Endothelial cell of umbilical vein (primary cell): Measurements from ENCODE around the gene CA6. TPM values are rescaled to one million over a fixed set of nuclear protein-coding genes. Genes with fewer than 3 reads are reported as not detected.

Source experiments
- BruUV-seq: library from RNA; stranded (reverse); fragments of 400-500 nt; replicated peaks from 2 replicates; lab custom pipeline; 2021; lab: Mats Ljungman, UMichigan
- CTCF ChIA-PET: fragments of 300-600, 350-600 bp; sonication (Branson Sonifier 250); formaldehyde crosslinking; loops from one replicate; lab custom pipeline; 2021; ENCODE audit warnings: antibody characterized with exemption, inconsistent platforms; lab: Charles Lee
- POLR2A ChIA-PET: fragments of 300-600, 350-600 bp; sonication (Branson Sonifier 250); formaldehyde crosslinking; loops from one replicate; lab custom pipeline; 2021; ENCODE audit warnings: antibody characterized with exemption, inconsistent platforms; lab: Charles Lee
- DNase-seq: peaks from one replicate; pipeline ENCODE4 v3.0.0-alpha.2; 2011; ENCODE audit warnings: low read depth, low spot score
- FAIRE-seq: peaks from 2 replicates; lab custom pipeline; 2011; peaks lifted over from hg19 to GRCh38; lab: Jason Lieb, UNC
- H2AFZ ChIP-seq: 2 replicates; pipeline ENCODE4 v1.6.0; 2012; ENCODE audit warnings: low read depth, low read length, control low read depth, inconsistent platforms
- H3K27ac ChIP-seq: 2 replicates; pipeline ENCODE4 v1.5.1; 2011; ENCODE audit warnings: low read depth, mild to moderate bottlenecking, control low read depth, low read length, moderate library complexity; ENCODE audit not compliant: insufficient read depth
- H3K27me3 ChIP-seq, 2 experiments: 2 replicates each; pipeline versions ENCODE4 v1.6.0 to v1.6.1; 2011; ENCODE audit warnings: low read length in 2 of 2, mixed read lengths in 1 of 2; ENCODE audit not compliant: control insufficient read depth in 2 of 2, insufficient read depth in 2 of 2
- H3K36me3 ChIP-seq, 2 experiments: 2 replicates in 1 of 2; 3 replicates in 1 of 2; pipeline ENCODE4 v1.5.1; 2011; ENCODE audit warnings: low read length in 2 of 2, mild to moderate bottlenecking in 1 of 2, moderate library complexity in 1 of 2; ENCODE audit not compliant: control insufficient read depth in 2 of 2, insufficient read depth in 2 of 2; ENCODE audit errors: extremely low read depth in 1 of 2
- H3K4me1 ChIP-seq: 3 replicates; pipeline ENCODE4 v1.5.1; 2011; ENCODE audit warnings: mild to moderate bottlenecking, low read length; ENCODE audit not compliant: control insufficient read depth, insufficient read depth; ENCODE audit errors: extremely low read depth
- H3K4me2 ChIP-seq: 2 replicates; pipeline ENCODE4 v1.6.1; 2011; ENCODE audit warnings: low read length, control low read depth, mixed read lengths; ENCODE audit not compliant: insufficient read depth
- H3K4me3 ChIP-seq, 3 experiments: fragments of 200-600 bp in 1 of 3; sonication (generic), shearing (Covaris generic) in 1 of 3; replicated peaks in 1 of 3; 2 replicates each; pipeline ENCODE4 v1.5.1; 2011 to 2016; ENCODE audit warnings: control low read depth in 3 of 3, low read length in 3 of 3, mild to moderate bottlenecking in 2 of 3, inconsistent platforms in 1 of 3, low read depth in 1 of 3, moderate library complexity in 1 of 3; ENCODE audit not compliant: insufficient read depth in 1 of 3
- H3K79me2 ChIP-seq: 2 replicates; pipeline ENCODE4 v1.6.0; 2012; ENCODE audit warnings: low read length, inconsistent platforms; ENCODE audit not compliant: control insufficient read depth, insufficient read depth
- H3K9ac ChIP-seq: replicated peaks from 2 replicates; pipeline ENCODE3; 2011; ENCODE audit warnings: low read length, control low read depth; ENCODE audit not compliant: insufficient read depth; ENCODE audit errors: extremely low read depth
- H3K9me1 ChIP-seq: replicated peaks from 3 replicates; pipeline ENCODE4 v1.6.0; 2011; ENCODE audit warnings: mild to moderate bottlenecking, low read length; ENCODE audit not compliant: control insufficient read depth, insufficient read depth; ENCODE audit errors: extremely low read depth
- H3K9me3 ChIP-seq: replicated peaks from 2 replicates; pipeline ENCODE4 v1.5.1; 2012; ENCODE audit warnings: low read length, inconsistent platforms; ENCODE audit not compliant: control insufficient read depth, insufficient read depth
- H4K20me1 ChIP-seq: replicated peaks from 2 replicates; pipeline ENCODE3; 2011; ENCODE audit warnings: mild to moderate bottlenecking, low read length; ENCODE audit not compliant: control insufficient read depth, insufficient read depth; ENCODE audit errors: extremely low read depth
- EZH2 ChIP-seq: IDR thresholded peaks from 2 replicates; pipeline ENCODE4 v1.6.1; 2012; ENCODE audit warnings: borderline replicate concordance, low read depth, mild to moderate bottlenecking, moderate library complexity, low read length, inconsistent platforms; ENCODE audit not compliant: severe bottlenecking
- FOS ChIP-seq: IDR thresholded peaks from 2 replicates; pipeline ENCODE4 v1.6.1; 2011; ENCODE audit warnings: mild to moderate bottlenecking, low read length, moderate library complexity, borderline replicate concordance; ENCODE audit not compliant: insufficient read depth
- GATA2 ChIP-seq: IDR thresholded peaks from 2 replicates; pipeline ENCODE4 v1.7.0; 2011; ENCODE audit warnings: low read depth, mild to moderate bottlenecking, moderate library complexity, mixed read lengths, low read length; ENCODE audit not compliant: insufficient read length, insufficient read depth
- JUN ChIP-seq: IDR thresholded peaks from 2 replicates; pipeline ENCODE4 v1.6.1; 2011; ENCODE audit warnings: borderline replicate concordance, low read depth; ENCODE audit not compliant: insufficient read length, insufficient read depth
- MYC ChIP-seq: IDR thresholded peaks from one replicate; pipeline ENCODE4 v1.6.1; 2011; ENCODE audit warnings: mild to moderate bottlenecking, low read depth, low read length
- POLR2AphosphoS5 ChIP-seq: IDR thresholded peaks from 2 replicates; pipeline ENCODE4 v1.6.1; 2012; ENCODE audit warnings: low read depth, mild to moderate bottlenecking, control low read depth, low read length, moderate library complexity; ENCODE audit not compliant: insufficient read depth
- dilution Hi-C: fragments of 300-500 bp; cut with MboI; formaldehyde crosslinking; loops from one replicate; pipeline ENCODE4 v1.15.0; 2019; ENCODE audit warnings: low sequenced_read_pairs; ENCODE audit not compliant: extremely low pct_ligation_motif_present
- intact Hi-C: fragments of 100-400 bp; cut with micrococcal nuclease; formaldehyde crosslinking; loops from one replicate; pipeline ENCODE4 v1.10.0; 2022
- polyA plus RNA-seq, 4 experiments: library from polyadenylated mRNA; depleted of rRNA in 3 of 4; stranded (reverse) in 3 of 4; unstranded in 1 of 4; fragments of >200 nt; gene quantifications; 2 replicates each; pipeline versions ENCODE4 v1.2.1 to v1.2.3, GENCODE V29; 2011 to 2012; ENCODE audit warnings: missing spikeins in 1 of 4
- total RNA-seq: library from RNA; stranded (reverse); gene quantifications from 2 replicates; pipeline ENCODE4 v1.2.3, GENCODE V29; 2021
- TF ChIP-seq, protein P1 (sequence below): IDR thresholded peaks from 2 replicates; pipeline ENCODE4 v1.6.1; 2011; ENCODE audit not compliant: insufficient read depth, insufficient read length
- TF ChIP-seq, protein P2 (sequence below), 2 donors: IDR thresholded peaks; 1 replicate in 1 of 2; 2 replicates in 1 of 2; pipeline ENCODE4 v1.5.1; 2011; ENCODE audit warnings: low read length in 2 of 2, mild to moderate bottlenecking in 2 of 2, moderate library complexity in 2 of 2, control low read depth in 1 of 2, inconsistent platforms in 1 of 2, low read depth in 1 of 2; ENCODE audit not compliant: insufficient read depth in 1 of 2; ENCODE audit errors: extremely low read depth in 1 of 2

Gene CA6
- total and polyA plus RNA-seq, 2 donors (not counting 3 experiments of a cell fraction or from before 2014, with no cell fraction given), result not detected

DNA sequence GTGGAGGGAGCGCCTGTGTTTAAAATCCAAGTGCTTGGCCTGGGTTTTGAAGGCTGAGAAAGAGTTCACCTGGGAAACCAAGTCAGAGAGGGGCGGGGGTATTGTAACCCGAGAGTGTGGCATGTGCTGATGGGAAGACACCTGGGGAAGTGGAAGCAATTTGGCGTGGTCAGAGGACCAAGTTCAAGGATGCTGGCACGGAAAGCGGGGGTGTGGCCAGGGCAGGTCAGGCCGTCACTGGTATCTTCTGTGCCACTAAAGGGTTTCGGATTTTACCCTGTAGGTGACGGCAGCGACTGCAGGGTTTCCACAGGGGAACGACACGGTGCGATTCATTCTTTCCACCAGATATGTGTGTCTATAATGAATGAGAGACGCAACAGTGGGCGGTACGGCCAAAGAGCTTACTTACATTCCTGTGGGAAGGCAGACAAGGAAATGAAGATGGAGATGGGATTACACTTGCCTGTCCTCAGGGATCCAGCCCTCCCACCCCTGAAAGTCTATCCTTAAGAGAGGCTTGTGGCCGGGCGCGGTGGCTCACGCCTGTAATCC is 31.3 kb downstream of the CA6 start:
- DNase-seq (no peak), FAIRE-seq (no peak)
- intact Hi-C loops (no loop called here), dilution Hi-C loops (no loop called here)
- ChIA-PET CTCF (interaction anchor here (0.9 to 2.5 kb wide), 5 partner anchors 14 to 125 kb away, joined by 3 to 15 read pairs (median 3); no protein-coding TSS in a partner anchor), POLR2A (no interaction called here)
- H3K27me3 ChIP-seq, result no peaks in the 10 kb centered on the region
- H3K36me3 ChIP-seq, result no peaks in the 10 kb centered on the region
- H3K79me2 ChIP-seq, result no peaks in the 10 kb centered on the region
- peaks cover 12% of the 10 kb centered on the region for H3K4me1 ChIP-seq
- H3K4me3 ChIP-seq, result no peak overlapping the region
- TF ChIP-seq, protein P1, sequence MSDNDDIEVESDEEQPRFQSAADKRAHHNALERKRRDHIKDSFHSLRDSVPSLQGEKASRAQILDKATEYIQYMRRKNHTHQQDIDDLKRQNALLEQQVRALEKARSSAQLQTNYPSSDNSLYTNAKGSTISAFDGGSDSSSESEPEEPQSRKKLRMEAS, result no peak
- TF ChIP-seq, protein P2, sequence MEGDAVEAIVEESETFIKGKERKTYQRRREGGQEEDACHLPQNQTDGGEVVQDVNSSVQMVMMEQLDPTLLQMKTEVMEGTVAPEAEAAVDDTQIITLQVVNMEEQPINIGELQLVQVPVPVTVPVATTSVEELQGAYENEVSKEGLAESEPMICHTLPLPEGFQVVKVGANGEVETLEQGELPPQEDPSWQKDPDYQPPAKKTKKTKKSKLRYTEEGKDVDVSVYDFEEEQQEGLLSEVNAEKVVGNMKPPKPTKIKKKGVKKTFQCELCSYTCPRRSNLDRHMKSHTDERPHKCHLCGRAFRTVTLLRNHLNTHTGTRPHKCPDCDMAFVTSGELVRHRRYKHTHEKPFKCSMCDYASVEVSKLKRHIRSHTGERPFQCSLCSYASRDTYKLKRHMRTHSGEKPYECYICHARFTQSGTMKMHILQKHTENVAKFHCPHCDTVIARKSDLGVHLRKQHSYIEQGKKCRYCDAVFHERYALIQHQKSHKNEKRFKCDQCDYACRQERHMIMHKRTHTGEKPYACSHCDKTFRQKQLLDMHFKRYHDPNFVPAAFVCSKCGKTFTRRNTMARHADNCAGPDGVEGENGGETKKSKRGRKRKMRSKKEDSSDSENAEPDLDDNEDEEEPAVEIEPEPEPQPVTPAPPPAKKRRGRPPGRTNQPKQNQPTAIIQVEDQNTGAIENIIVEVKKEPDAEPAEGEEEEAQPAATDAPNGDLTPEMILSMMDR (IDR thresholded peaks at IDR 0.05; ENCODE audit: extremely low read depth in 1 of 2, insufficient read depth in 1 of 2, low read depth in 1 of 2, low read length in 2 of 2), result no peak
- TF ChIP-seq POLR2AphosphoS5 (no peak), EZH2 (no peak), GATA2 (no peak), JUN (no peak), FOS (no peak), MYC (no peak)
- no peak overlapping the region for H3K9ac ChIP-seq
- H3K4me2 ChIP-seq, result no peak overlapping the region
- no peaks in the 10 kb centered on the region for H3K9me3 ChIP-seq
- H2AFZ ChIP-seq, result no peak overlapping the region
- BruUV-seq, result no TSS peak
- H3K9me1 ChIP-seq, result no peaks in the 10 kb centered on the region
- no peaks in the 10 kb centered on the region for H4K20me1 ChIP-seq
- no peak overlapping the region for H3K27ac ChIP-seq
